ENCODE data around the gene HCFC1R1.

HCFC1R1 gene

GRCh38 chr16:3022684-3023414, 893 bp downstream of the HCFC1R1 start:
- Histone ChIP-seq H2AFZ (ENCODE audit: low read depth) (no peak overlapping the region), H3K4me3 (IDR thresholded peaks at IDR 0.05; ENCODE audit: insufficient read depth, low read depth, low read length) (no peak overlapping the region), H4K20me1 (ENCODE audit: insufficient read depth) (no peaks in the 10 kb centered on the region), H3K27ac (no peak overlapping the region), H3K9ac (no peak overlapping the region), H3K4me2 (peak overlapping the region; percentile 79), H3K4me1 (ENCODE audit: low read depth, poor library complexity, severe bottlenecking) (peaks cover 51% of the 10 kb centered on the region), H3K27me3 (ENCODE audit: insufficient read depth, low read depth) (peaks cover 6% of the 10 kb centered on the region; the same call in 1 of the 2 replicates), H3K79me2 (ENCODE audit: insufficient read depth, low read depth) (no peaks in the 10 kb centered on the region), H3K36me3 (ENCODE audit: insufficient read depth) (no peaks in the 10 kb centered on the region)
- TF ChIP-seq CTCF (conservative IDR thresholded peaks at IDR 0.05; ENCODE audit: low read depth, low read length) = no peak

GRCh38 chr16:3022208-3022683, 1.5 kb downstream of the HCFC1R1 start:
- no peak overlapping the region for H2AFZ ChIP-seq (ENCODE audit: low read depth)
- no peaks in the 10 kb centered on the region for H4K20me1 ChIP-seq (ENCODE audit: insufficient read depth)
- H3K27me3 ChIP-seq (ENCODE audit: insufficient read depth, low read depth) = peaks cover 6% of the 10 kb centered on the region; the same call in 1 of the 2 replicates
- peak overlapping the region; percentile 99 for H3K4me2 ChIP-seq
- H3K4me3 ChIP-seq (IDR thresholded peaks at IDR 0.05; ENCODE audit: insufficient read depth, low read depth, low read length) = no peak overlapping the region
- no peak overlapping the region for H3K9ac ChIP-seq
- no peaks in the 10 kb centered on the region for H3K36me3 ChIP-seq (ENCODE audit: insufficient read depth)
- TF ChIP-seq CTCF (conservative IDR thresholded peaks at IDR 0.05; ENCODE audit: low read depth, low read length) = no peak
- no peaks in the 10 kb centered on the region for H3K79me2 ChIP-seq (ENCODE audit: insufficient read depth, low read depth)
- no peak overlapping the region for H3K27ac ChIP-seq
- peaks cover 45% of the 10 kb centered on the region for H3K4me1 ChIP-seq (ENCODE audit: low read depth, poor library complexity, severe bottlenecking)

GRCh38 chr16:3021449-3022207, 2.1 kb downstream of the HCFC1R1 start:
- 0 out of 2 replicates have a peak, but pooled peaks have one; percentile 18 for TF ChIP-seq CTCF (conservative IDR thresholded peaks at IDR 0.05; ENCODE audit: low read depth, low read length)
- Histone ChIP-seq H3K9ac (no peak overlapping the region), H3K4me3 (IDR thresholded peaks at IDR 0.05; ENCODE audit: insufficient read depth, low read depth, low read length) (no peak overlapping the region), H3K36me3 (ENCODE audit: insufficient read depth) (no peaks in the 10 kb centered on the region), H3K4me1 (ENCODE audit: low read depth, poor library complexity, severe bottlenecking) (peaks cover 44% of the 10 kb centered on the region), H3K4me2 (peak overlapping the region; percentile 99), H4K20me1 (ENCODE audit: insufficient read depth) (no peaks in the 10 kb centered on the region), H2AFZ (ENCODE audit: low read depth) (peak overlapping the region; percentile 98; the same call in 1 of the 2 replicates), H3K79me2 (ENCODE audit: insufficient read depth, low read depth) (no peaks in the 10 kb centered on the region), H3K27me3 (ENCODE audit: insufficient read depth, low read depth) (peaks cover 6% of the 10 kb centered on the region; the same call in 1 of the 2 replicates), H3K27ac (no peak overlapping the region)

GRCh38 chr16:3020604-3021448, 2.9 kb downstream of the HCFC1R1 start:
- no peaks in the 10 kb centered on the region for H3K36me3 ChIP-seq (ENCODE audit: insufficient read depth)
- peaks cover 44% of the 10 kb centered on the region for H3K4me1 ChIP-seq (ENCODE audit: low read depth, poor library complexity, severe bottlenecking)
- peak overlapping the region; percentile 99 for H3K4me2 ChIP-seq
- H3K27me3 ChIP-seq (ENCODE audit: insufficient read depth, low read depth) = peaks cover 7% of the 10 kb centered on the region
- H4K20me1 ChIP-seq (ENCODE audit: insufficient read depth) = no peaks in the 10 kb centered on the region
- no peak overlapping the region for H3K27ac ChIP-seq
- H3K4me3 ChIP-seq (IDR thresholded peaks at IDR 0.05; ENCODE audit: insufficient read depth, low read depth, low read length) = no peak overlapping the region
- no peak for TF ChIP-seq CTCF (conservative IDR thresholded peaks at IDR 0.05; ENCODE audit: low read depth, low read length)
- H3K9ac ChIP-seq = peak overlapping the region; percentile 48; the same call in 1 of the 2 replicates
- peak overlapping the region; percentile 98 for H2AFZ ChIP-seq (ENCODE audit: low read depth)
- H3K79me2 ChIP-seq (ENCODE audit: insufficient read depth, low read depth) = no peaks in the 10 kb centered on the region

Data from KMS-11 (cell line).